ENCODE measurements around the gene SMURF2.

DNA sequence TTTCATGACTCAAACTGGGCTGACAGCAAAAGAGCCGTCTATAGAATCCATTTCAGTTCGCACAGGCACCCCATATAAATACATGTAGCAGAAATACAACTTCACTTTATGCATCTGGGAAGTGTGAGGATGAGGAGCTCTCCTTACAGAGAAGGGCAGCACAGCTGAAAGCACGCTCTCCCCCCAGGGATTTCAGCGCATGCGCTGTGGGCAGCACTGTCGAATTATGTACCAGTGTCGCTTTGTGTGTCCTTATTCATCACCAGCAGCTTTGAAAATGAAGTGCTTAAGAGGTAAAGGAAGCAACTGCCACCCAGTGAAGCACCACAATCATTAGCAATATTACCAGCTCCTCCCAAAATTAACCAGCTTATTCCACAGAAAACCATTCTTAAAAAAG, 115.4 kb downstream of the SMURF2 start:
- TF ChIP-seq GATA3 (IDR thresholded peaks at IDR 0.05; ENCODE audit: low read depth, low read length) (no peak), GATA2 (IDR thresholded peaks at IDR 0.05; ENCODE audit: low read depth, low read length) (no peak)
